HEK293 (cell line): ENCODE results near the gene DUSP2.

Experiments
- CTCF ChIA-PET: fragments of 350-600 bp; formaldehyde crosslinking; extraction: SDS; loops from one replicate; lab custom pipeline; 2021; ENCODE audit warnings: antibody characterized with exemption; lab: Yijun Ruan, JAX
- POLR2A ChIA-PET: fragments of 300-600 bp; formaldehyde crosslinking; extraction: SDS; loops from one replicate; lab custom pipeline; 2020; ENCODE audit warnings: antibody characterized with exemption, inconsistent platforms; lab: Yijun Ruan, JAX
- H3K27ac ChIP-seq: fragments of 200-500 bp; sonication (Bioruptor generic); 2 replicates; pipeline ENCODE4 v1.5.1; 2014; ENCODE audit warnings: low read depth, low read length, control low read depth, inconsistent platforms; ENCODE audit errors: extremely low read depth
- H3K36me3 ChIP-seq, 2 experiments: fragments of 200-500 bp in 1 of 2; sonication (Bioruptor generic) in 1 of 2; 1 replicate in 1 of 2; 2 replicates in 1 of 2; pipeline ENCODE4 v1.5.1; 2014 to 2017; ENCODE audit warnings: inconsistent platforms in 2 of 2, low read length in 2 of 2; ENCODE audit not compliant: control insufficient read depth in 2 of 2, insufficient read depth in 1 of 2
- H3K4me1 ChIP-seq: fragments of 200-500 bp; sonication (Bioruptor generic); 2 replicates; pipeline ENCODE4 v1.5.1; 2014; ENCODE audit warnings: mild to moderate bottlenecking, low read length, inconsistent platforms; ENCODE audit not compliant: control insufficient read depth, insufficient read depth
- H3K4me3 ChIP-seq: 2 replicates; pipeline ENCODE4 v1.5.1; 2011; ENCODE audit warnings: low read depth, mild to moderate bottlenecking, control low read depth, low read length, moderate library complexity
- H3K9me3 ChIP-seq: fragments of 200-500 bp; sonication (Bioruptor generic); 2 replicates; pipeline ENCODE4 v1.5.1; 2014; ENCODE audit warnings: low read depth, low read length, inconsistent platforms; ENCODE audit not compliant: control insufficient read depth, insufficient read depth
- CTCF ChIP-seq: fragments of 450-650 bp; formaldehyde crosslinking; IDR thresholded peaks from 2 replicates; pipeline ENCODE4 v1.5.1; 2016; ENCODE audit warnings: missing biosample characterization, missing genetic modification characterization
- GLIS2 ChIP-seq: fragments of 450-650 bp; formaldehyde crosslinking; IDR thresholded peaks from 2 replicates; pipeline ENCODE4 v1.5.1; 2016; ENCODE audit warnings: missing biosample characterization, missing genetic modification characterization
- KLF8 ChIP-seq: fragments of 450-650 bp; formaldehyde crosslinking; IDR thresholded peaks from 2 replicates; pipeline ENCODE4 v1.5.1; 2016; ENCODE audit warnings: missing biosample characterization, missing genetic modification characterization
- OVOL3 ChIP-seq: fragments of 450-650 bp; formaldehyde crosslinking; IDR thresholded peaks from 2 replicates; pipeline ENCODE4 v1.5.1; 2016; ENCODE audit warnings: missing biosample characterization, missing genetic modification characterization
- ZFP37 ChIP-seq: fragments of 450-650 bp; formaldehyde crosslinking; IDR thresholded peaks from 2 replicates; pipeline ENCODE4 v1.5.1; 2016; ENCODE audit warnings: missing biosample characterization, missing genetic modification characterization
- ZIC2 ChIP-seq: fragments of 450-650 bp; formaldehyde crosslinking; IDR thresholded peaks from 2 replicates; pipeline ENCODE4 v1.5.1; 2016; ENCODE audit warnings: missing biosample characterization, missing genetic modification characterization
- ZNF16 ChIP-seq: fragments of 450-650 bp; formaldehyde crosslinking; IDR thresholded peaks from 2 replicates; pipeline ENCODE4 v1.5.1; 2016; ENCODE audit warnings: low read depth, missing biosample characterization, missing genetic modification characterization
- ZNF394 ChIP-seq: fragments of 450-650 bp; formaldehyde crosslinking; IDR thresholded peaks from 2 replicates; pipeline ENCODE4 v1.5.1; 2016; ENCODE audit warnings: missing biosample characterization, missing genetic modification characterization, mild to moderate bottlenecking, moderate library complexity, borderline replicate concordance
- ZNF433 ChIP-seq: fragments of 450-650 bp; formaldehyde crosslinking; IDR thresholded peaks from 2 replicates; pipeline ENCODE4 v1.5.1; 2016; ENCODE audit warnings: missing biosample characterization, missing genetic modification characterization, low read depth
- ZNF530 ChIP-seq: fragments of 450-650 bp; formaldehyde crosslinking; IDR thresholded peaks from 2 replicates; pipeline ENCODE4 v1.5.1; 2016; ENCODE audit warnings: low read depth, missing biosample characterization, missing genetic modification characterization
- ZNF677 ChIP-seq: fragments of 450-650 bp; IDR thresholded peaks from 2 replicates; pipeline ENCODE4 v1.5.0; 2018; ENCODE audit warnings: missing biosample characterization, mild to moderate bottlenecking, missing genetic modification characterization, moderate library complexity
- ZNF830 ChIP-seq: fragments of 450-650 bp; IDR thresholded peaks from 2 replicates; pipeline ENCODE4 v1.5.0; 2018; ENCODE audit warnings: missing biosample characterization, missing genetic modification characterization, low read depth, mild to moderate bottlenecking, moderate library complexity
- ZXDB ChIP-seq: fragments of 450-650 bp; formaldehyde crosslinking; IDR thresholded peaks from 2 replicates; pipeline ENCODE4 v1.5.1; 2016; ENCODE audit warnings: missing biosample characterization, missing genetic modification characterization

Gene DUSP2

GRCh38 chr2:96152304-96153161 lies 7.3 kb upstream of the DUSP2 start:
- CTCF ChIA-PET, result interaction anchor here (0.6 to 1.1 kb wide), 3 partner anchors 13 to 87 kb away, joined by 3 read pairs; no protein-coding TSS in a partner anchor
- H3K27ac ChIP-seq, result no peak overlapping the region
- no peak for TF ChIP-seq ZNF394 (tag by site-specific recombination)
- TF ChIP-seq ZNF433 (tag by site-specific recombination), result no peak
- no peak for TF ChIP-seq ZXDB (tag by site-specific recombination)
- TF ChIP-seq ZIC2 (tag by site-specific recombination), result peak; percentile 43
- TF ChIP-seq, all 188 proteins: peak for 1
- no peak overlapping the region for H3K4me3 ChIP-seq
- POLR2A ChIA-PET, result no interaction called here
- H3K36me3 ChIP-seq, result no peaks in the 10 kb centered on the region
- no peaks in the 10 kb centered on the region for H3K9me3 ChIP-seq
- peaks cover 8% of the 10 kb centered on the region; the same call in 1 of the 2 replicates for H3K4me1 ChIP-seq

GRCh38 chr2:96151595-96152303 lies 6.5 kb upstream of the DUSP2 start:
- Histone ChIP-seq H3K9me3 (no peaks in the 10 kb centered on the region), H3K27ac (no peak overlapping the region), H3K4me1 (peaks cover 9% of the 10 kb centered on the region; the same call in 1 of the 2 replicates), H3K36me3 (no peaks in the 10 kb centered on the region), H3K4me3 (no peak overlapping the region)
- TF ChIP-seq ZNF16, result no peak
- TF ChIP-seq CTCF (tag by site-specific recombination), result no peak
- TF ChIP-seq ZNF530, result no peak
- no peak for TF ChIP-seq KLF8
- TF ChIP-seq ZNF830 (tag by site-specific recombination), result no peak
- no peak for TF ChIP-seq ZNF677 (tag by site-specific recombination)
- no peak for TF ChIP-seq GLIS2
- CTCF ChIA-PET, result interaction anchor here (1.1 kb wide), 1 partner anchor 23 kb away, joined by 3 read pairs; no protein-coding TSS in a partner anchor
- POLR2A ChIA-PET, result no interaction called here

GRCh38 chr2:96150791-96151594 lies 5.8 kb upstream of the DUSP2 start:
- peaks cover 9% of the 10 kb centered on the region; the same call in 1 of the 2 replicates for H3K4me1 ChIP-seq
- no peak overlapping the region for H3K4me3 ChIP-seq
- CTCF ChIA-PET, result interaction anchor here (0.7 to 2.9 kb wide), 3 partner anchors 24 to 158 kb away, joined by 4 to 17 read pairs (median 5); no protein-coding TSS in a partner anchor
- no peak overlapping the region for H3K27ac ChIP-seq
- H3K36me3 ChIP-seq, result no peaks in the 10 kb centered on the region
- TF ChIP-seq OVOL3 (tag by site-specific recombination) (no peak), ZFP37 (tag by site-specific recombination) (no peak)
- TF ChIP-seq, all 188 proteins: peak for 0
- H3K9me3 ChIP-seq, result no peaks in the 10 kb centered on the region
- POLR2A ChIA-PET, result no interaction called here
